Breast epithelium (tissue), 3 donors: ENCODE results near the gene IRX4.

Experiments used
- POLR2A ChIP-seq: fragments of 450-650 bp; IDR thresholded peaks from one replicate; pipeline ENCODE4 v1.6.1; 2016; ENCODE audit warnings: antibody characterized with exemption, mild to moderate bottlenecking, moderate library complexity
- POLR2AphosphoS5 ChIP-seq, 3 donors: sonication (generic); formaldehyde crosslinking; IDR thresholded peaks; one replicate each; pipeline ENCODE4 v1.6.1; 2017; ENCODE audit warnings: antibody characterized with exemption in 3 of 3
- TF ChIP-seq, protein P1 (sequence below), 3 donors: fragments of 450-650 bp; IDR thresholded peaks; one replicate each; pipeline ENCODE4 v1.5.1; 2016 to 2017; ENCODE audit warnings: antibody characterized with exemption in 3 of 3, mild to moderate bottlenecking in 3 of 3, moderate library complexity in 3 of 3

DNA sequence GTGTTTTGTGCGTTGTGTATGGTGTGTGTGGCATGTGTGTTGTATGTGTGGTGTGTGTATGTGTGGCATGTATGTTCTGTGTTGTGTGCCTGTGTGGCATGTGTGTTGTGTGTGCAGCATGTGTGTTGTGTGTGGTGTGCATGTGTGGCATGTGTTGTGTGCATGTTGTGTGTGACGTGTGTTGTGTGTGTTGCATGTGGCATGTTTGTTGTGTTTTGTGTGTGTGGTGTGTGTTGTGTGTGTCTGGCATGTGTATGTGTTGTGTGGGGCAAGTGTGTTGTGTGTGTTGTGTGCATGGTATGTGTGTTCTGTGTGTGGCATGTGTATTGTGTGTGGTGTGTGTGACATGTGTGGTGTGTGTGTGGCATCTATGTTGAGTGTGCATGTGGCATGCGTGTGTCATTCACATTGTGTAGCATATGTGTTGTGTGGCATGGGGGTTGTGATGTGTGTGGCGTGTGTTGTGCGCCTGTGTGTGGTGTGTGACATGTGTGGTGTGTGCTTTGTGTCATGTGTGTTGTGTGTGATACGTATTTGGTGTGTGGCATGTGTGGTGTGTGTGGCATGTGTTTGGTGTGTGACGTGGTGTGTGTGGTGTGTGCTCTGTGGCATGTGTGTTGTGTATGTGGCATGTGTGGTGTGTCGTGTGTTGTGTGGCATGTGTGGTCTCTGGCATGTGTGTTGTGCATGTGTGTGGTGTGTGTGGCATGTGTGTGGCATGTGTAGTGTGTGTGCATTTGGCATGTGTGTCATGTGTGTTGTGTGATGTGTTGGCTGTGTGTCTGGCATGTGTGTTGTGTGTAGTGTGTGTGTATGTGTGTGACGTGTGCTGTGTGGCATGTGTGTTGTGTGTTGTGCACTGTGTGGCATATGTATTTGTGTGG, 46.6 kb upstream of the IRX4 start:
- no peak for TF ChIP-seq POLR2AphosphoS5 (IDR thresholded peaks at IDR 0.05)
- TF ChIP-seq, protein P1, sequence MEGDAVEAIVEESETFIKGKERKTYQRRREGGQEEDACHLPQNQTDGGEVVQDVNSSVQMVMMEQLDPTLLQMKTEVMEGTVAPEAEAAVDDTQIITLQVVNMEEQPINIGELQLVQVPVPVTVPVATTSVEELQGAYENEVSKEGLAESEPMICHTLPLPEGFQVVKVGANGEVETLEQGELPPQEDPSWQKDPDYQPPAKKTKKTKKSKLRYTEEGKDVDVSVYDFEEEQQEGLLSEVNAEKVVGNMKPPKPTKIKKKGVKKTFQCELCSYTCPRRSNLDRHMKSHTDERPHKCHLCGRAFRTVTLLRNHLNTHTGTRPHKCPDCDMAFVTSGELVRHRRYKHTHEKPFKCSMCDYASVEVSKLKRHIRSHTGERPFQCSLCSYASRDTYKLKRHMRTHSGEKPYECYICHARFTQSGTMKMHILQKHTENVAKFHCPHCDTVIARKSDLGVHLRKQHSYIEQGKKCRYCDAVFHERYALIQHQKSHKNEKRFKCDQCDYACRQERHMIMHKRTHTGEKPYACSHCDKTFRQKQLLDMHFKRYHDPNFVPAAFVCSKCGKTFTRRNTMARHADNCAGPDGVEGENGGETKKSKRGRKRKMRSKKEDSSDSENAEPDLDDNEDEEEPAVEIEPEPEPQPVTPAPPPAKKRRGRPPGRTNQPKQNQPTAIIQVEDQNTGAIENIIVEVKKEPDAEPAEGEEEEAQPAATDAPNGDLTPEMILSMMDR (IDR thresholded peaks at IDR 0.05): no peak
- no peak for TF ChIP-seq POLR2A
